H1 (cell line): ENCODE results near the gene MMP11. TPM values are rescaled to one million over a fixed set of nuclear protein-coding genes. Genes with fewer than 3 reads are reported as not detected.

ENCODE experiments used
- CTCF ChIA-PET: fragments of 300-600 bp; sonication (Branson Sonifier 250); formaldehyde crosslinking; loops from one replicate; lab custom pipeline; 2021; ENCODE audit not compliant: partially characterized antibody; lab: Charles Lee
- POLR2A ChIA-PET: fragments of 300-600 bp; sonication (Branson Sonifier 250); formaldehyde crosslinking; loops from one replicate; lab custom pipeline; 2021; ENCODE audit warnings: inconsistent platforms; ENCODE audit not compliant: partially characterized antibody; lab: Charles Lee
- DNase-seq, 2 experiments: peaks; one replicate each; pipeline versions ENCODE4 v3.0.0 to v3.0.0-alpha.2; 2010 to 2022; ENCODE audit warnings: low spot score in 2 of 2, low read depth in 1 of 2, mixed read lengths in 1 of 2
- FAIRE-seq: peaks from 2 replicates; lab custom pipeline; 2011; peaks lifted over from hg19 to GRCh38; lab: Jason Lieb, UNC
- H2AFZ ChIP-seq: 2 replicates; pipeline ENCODE4 v1.8.1; 2012; ENCODE audit warnings: low read length, inconsistent platforms
- H2AK5ac ChIP-seq: 2 replicates; pipeline ENCODE4 v1.6.1; 2013; ENCODE audit warnings: low read depth, low read length
- H2BK120ac ChIP-seq: replicated peaks from 2 replicates; pipeline ENCODE3; 2013; ENCODE audit warnings: low read depth, low read length, inconsistent platforms
- H2BK12ac ChIP-seq: 2 replicates; pipeline ENCODE4 v1.6.1; 2013; ENCODE audit warnings: low read depth, low read length
- H2BK15ac ChIP-seq: 2 replicates; pipeline ENCODE4 v1.6.1; 2013; ENCODE audit warnings: low read length
- H2BK20ac ChIP-seq: 2 replicates; pipeline ENCODE4 v1.6.1; 2013; ENCODE audit warnings: low read length
- H2BK5ac ChIP-seq: 2 replicates; pipeline ENCODE4 v1.6.1; 2013; ENCODE audit warnings: low read depth, low read length
- H3K14ac ChIP-seq: 2 replicates; pipeline ENCODE4 v1.6.1; 2013; ENCODE audit warnings: inconsistent platforms; ENCODE audit not compliant: insufficient read length
- H3K18ac ChIP-seq: 2 replicates; pipeline ENCODE4 v1.6.1; 2013; ENCODE audit warnings: low read length; ENCODE audit errors: extremely low read depth
- H3K23ac ChIP-seq: 2 replicates; pipeline ENCODE4 v1.6.1; 2013; ENCODE audit warnings: inconsistent platforms; ENCODE audit not compliant: insufficient read length
- H3K23me2 ChIP-seq: 2 replicates; pipeline ENCODE4 v1.6.1; 2013; ENCODE audit warnings: low read depth, low read length
- H3K27ac ChIP-seq: 2 replicates; pipeline ENCODE4 v1.6.1; 2011; ENCODE audit warnings: low read depth, low read length, inconsistent platforms
- H3K27me3 ChIP-seq, 4 experiments: replicated peaks in 1 of 4; 1 replicate in 1 of 4; 2 replicates in 3 of 4; pipeline versions ENCODE4 v1.6.1 to v1.8.1; 2011 to 2013; ENCODE audit warnings: low read length in 3 of 4, mild to moderate bottlenecking in 3 of 4, inconsistent platforms in 2 of 4, mixed read lengths in 2 of 4, moderate library complexity in 1 of 4; ENCODE audit not compliant: control insufficient read depth in 3 of 4, insufficient read depth in 3 of 4; ENCODE audit errors: extremely low read depth in 1 of 4
- H3K36me3 ChIP-seq, 4 experiments: 2 replicates each; pipeline versions ENCODE4 v1.6.1 to v1.8.1; 2011 to 2013; ENCODE audit warnings: mild to moderate bottlenecking in 4 of 4, low read length in 3 of 4, moderate library complexity in 2 of 4, control low read depth in 1 of 4, inconsistent platforms in 1 of 4; ENCODE audit not compliant: insufficient read depth in 4 of 4, control insufficient read depth in 2 of 4
- H3K4ac ChIP-seq: replicated peaks from 2 replicates; pipeline ENCODE3; 2013; ENCODE audit warnings: low read length, low read depth, mixed read lengths, inconsistent platforms; ENCODE audit not compliant: insufficient read length
- H3K4me1 ChIP-seq, 4 experiments: replicated peaks in 1 of 4; 1 replicate in 1 of 4; 2 replicates in 3 of 4; pipeline versions ENCODE4 v1.6.1 to v1.8.1; 2011 to 2013; ENCODE audit warnings: low read length in 3 of 4, inconsistent platforms in 2 of 4, mixed read lengths in 1 of 4; ENCODE audit not compliant: insufficient read depth in 4 of 4, control insufficient read depth in 3 of 4
- H3K4me2 ChIP-seq, 2 experiments: 2 replicates each; pipeline versions ENCODE4 v1.6.1 to v1.8.1; 2011 to 2013; ENCODE audit warnings: low read depth in 2 of 2, low read length in 2 of 2, control low read depth in 1 of 2, inconsistent platforms in 1 of 2, mild to moderate bottlenecking in 1 of 2; ENCODE audit not compliant: insufficient read depth in 1 of 2
- H3K4me3 ChIP-seq, 4 experiments: fragments of 200-600, 300-600 bp in 1 of 4; sonication (generic), shearing (Covaris generic), sonication (Bioruptor Twin) in 1 of 4; 2 replicates each; pipeline versions ENCODE4 v1.5.1 to v1.8.1; 2011 to 2016; ENCODE audit warnings: low read length in 4 of 4, low read depth in 3 of 4, control low read depth in 2 of 4, inconsistent platforms in 2 of 4, mild to moderate bottlenecking in 2 of 4, mixed read lengths in 1 of 4, moderate library complexity in 1 of 4; ENCODE audit not compliant: insufficient read depth in 2 of 4; ENCODE audit errors: extremely low read depth in 1 of 4
- H3K56ac ChIP-seq: replicated peaks from 2 replicates; pipeline ENCODE3; 2013; ENCODE audit warnings: low read depth, mild to moderate bottlenecking, mixed read lengths, low read length, inconsistent platforms; ENCODE audit not compliant: insufficient read length
- H3K79me1 ChIP-seq: 2 replicates; pipeline ENCODE4 v1.6.1; 2013; ENCODE audit warnings: low read depth, low read length, control low read depth
- H3K79me2 ChIP-seq, 2 experiments: 2 replicates each; pipeline versions ENCODE4 v1.6.1 to v1.8.1; 2012 to 2013; ENCODE audit warnings: low read length in 2 of 2, mild to moderate bottlenecking in 2 of 2, inconsistent platforms in 1 of 2; ENCODE audit not compliant: insufficient read depth in 2 of 2, control insufficient read depth in 1 of 2
- H3K9ac ChIP-seq, 4 experiments: replicated peaks in 1 of 4; 1 replicate in 1 of 4; 2 replicates in 3 of 4; pipeline versions ENCODE4 v1.6.1 to v1.8.1; 2011 to 2013; ENCODE audit warnings: low read depth in 3 of 4, low read length in 3 of 4, control low read depth in 2 of 4, mild to moderate bottlenecking in 2 of 4, moderate library complexity in 2 of 4, inconsistent platforms in 1 of 4; ENCODE audit errors: extremely low read depth in 1 of 4
- H3K9me3 ChIP-seq, 2 experiments: 2 replicates each; pipeline versions ENCODE4 v1.6.1 to v1.8.1; 2012 to 2013; ENCODE audit warnings: mild to moderate bottlenecking in 2 of 2, moderate library complexity in 2 of 2, control low read depth in 1 of 2, inconsistent platforms in 1 of 2, low read depth in 1 of 2, low read length in 1 of 2, mixed read lengths in 1 of 2; ENCODE audit not compliant: insufficient read depth in 2 of 2
- H4K20me1 ChIP-seq, 2 experiments: replicated peaks in 1 of 2; 2 replicates each; pipeline versions ENCODE3 to v1.8.1; 2011 to 2013; ENCODE audit warnings: inconsistent platforms in 2 of 2, low read length in 2 of 2, mild to moderate bottlenecking in 1 of 2; ENCODE audit not compliant: insufficient read depth in 2 of 2, control insufficient read depth in 1 of 2
- H4K5ac ChIP-seq: 2 replicates; pipeline ENCODE4 v1.6.1; 2013; ENCODE audit warnings: low read length, low read depth, mixed read lengths, inconsistent platforms; ENCODE audit not compliant: insufficient read length
- H4K8ac ChIP-seq: 2 replicates; pipeline ENCODE4 v1.8.0; 2013; ENCODE audit warnings: mild to moderate bottlenecking, moderate library complexity, low read length, inconsistent platforms; ENCODE audit not compliant: insufficient read depth; ENCODE audit errors: extremely low read depth
- H4K91ac ChIP-seq: replicated peaks from 2 replicates; pipeline ENCODE3; 2013; ENCODE audit warnings: low read length, mixed read lengths, inconsistent platforms; ENCODE audit not compliant: insufficient read length
- ASH2L ChIP-seq: fragments of 200-600, 300-600 bp; sonication (generic); IDR thresholded peaks from one replicate; pipeline ENCODE4 v1.7.1; 2017; ENCODE audit warnings: low read length
- BCL11A ChIP-seq, 2 experiments: IDR thresholded peaks; one replicate each; pipeline ENCODE4 v1.6.1; 2011; ENCODE audit warnings: low read depth in 2 of 2, low read length in 2 of 2, mild to moderate bottlenecking in 2 of 2
- CBX8 ChIP-seq: fragments of 300-800, 300-1000 bp; sonication (generic); IDR thresholded peaks from 2 replicates; pipeline ENCODE4 v1.7.1; 2016; ENCODE audit warnings: low read depth, low read length, borderline replicate concordance
- RAD21 ChIP-seq, 2 experiments: IDR thresholded peaks in 1 of 2; conservative IDR thresholded peaks in 1 of 2; 2 replicates each; pipeline ENCODE4 v1.6.1; 2011; ENCODE audit warnings: low read depth in 2 of 2, low read length in 2 of 2, improper control_type of control experiment in 1 of 2, inconsistent platforms in 1 of 2, mild to moderate bottlenecking in 1 of 2, moderate library complexity in 1 of 2
- WGBS, 2 experiments: shearing (Covaris generic) in 1 of 2; methylation state at CpG; one replicate each; pipeline versions ENCODE4 v1.1.6 to v1.1.7; 2013 to 2015; ENCODE audit warnings: low lambda C conversion rate in 2 of 2, mixed read lengths in 2 of 2, inconsistent platforms in 1 of 2, low coverage in 1 of 2, missing lambda C conversion rate in 1 of 2; ENCODE audit not compliant: insufficient replicate concordance in 2 of 2, insufficient coverage in 1 of 2, insufficient read length in 1 of 2; ENCODE audit errors: extremely low coverage in 1 of 2, missing lambda C conversion rate in 1 of 2; 5-methylcytosine and 5-hydroxymethylcytosine counted together
- polyA plus RNA-seq, 7 experiments: library from polyadenylated mRNA; depleted of rRNA in 3 of 7; stranded (reverse) in 5 of 7; unstranded in 2 of 7; fragments of >200 nt in 5 of 7; fragments of 200-250 nt in 2 of 7; gene quantifications; 1 replicate in 5 of 7; 2 replicates in 1 of 7; 4 replicates in 1 of 7; pipeline versions ENCODE4 v1.2.1 to v1.2.3, GENCODE V29; 2011 to 2013; ENCODE audit warnings: missing spikeins in 2 of 7, mixed read lengths in 2 of 7
- total RNA-seq: library from RNA; stranded (reverse); fragmentation: NEBNext Ultra II Directional; extraction: Animal tissue kit (Norgen Biotek cat#: 25700); gene quantifications from 2 replicates; pipeline ENCODE4 v1.2.1, GENCODE V29; 2021

The MMP11 gene
- total and polyA plus RNA-seq, 2 of the 8 experiments (the other 6 are each of a cell fraction or from before 2014, with no cell fraction given) = 10.2 to 18.3 TPM

DNA sequence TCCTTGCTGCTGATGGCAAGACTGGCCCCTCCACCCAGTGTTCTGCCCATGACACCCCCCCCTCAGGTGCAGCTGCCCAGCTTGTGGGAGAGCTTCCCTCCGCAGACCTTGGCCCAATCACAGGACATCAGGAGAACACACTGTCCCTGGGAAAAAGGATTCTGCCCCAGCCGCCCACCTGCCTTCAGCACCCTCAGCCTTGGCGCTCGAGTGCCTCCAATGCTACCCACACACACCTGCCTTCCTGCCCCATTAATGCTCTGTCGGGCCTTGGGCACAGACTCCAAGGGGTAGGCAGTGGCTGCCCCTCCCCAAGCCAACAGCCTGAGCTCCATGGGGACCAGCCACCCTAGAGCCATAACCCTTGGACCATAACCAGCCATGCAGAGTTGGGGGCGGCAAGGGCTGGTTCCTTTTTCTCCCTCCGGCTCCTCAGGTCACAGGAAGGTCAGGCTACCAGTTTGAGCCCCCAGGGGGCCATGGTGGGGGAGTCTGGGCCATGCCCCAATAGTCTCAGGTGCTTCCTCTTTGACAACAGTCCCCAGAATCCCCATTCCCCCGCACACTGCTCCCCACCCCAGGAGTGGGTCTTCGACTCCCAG is 20.5 kb upstream of the MMP11 start:
- peaks cover 13% of the 10 kb centered on the region; the same call in 1 of the 2 replicates for H3K23me2 ChIP-seq
- H3K4ac ChIP-seq = peak overlapping the region; percentile 97
- H4K8ac ChIP-seq = no peak overlapping the region
- H2AK5ac ChIP-seq = no peak overlapping the region
- no peaks in the 10 kb centered on the region for H3K27me3 ChIP-seq
- H2AFZ ChIP-seq = no peak overlapping the region
- peak overlapping the region; percentile 68; the same call in 1 of the 2 replicates for H2BK12ac ChIP-seq
- H3K9me3 ChIP-seq = no peaks in the 10 kb centered on the region
- H3K4me2 ChIP-seq = peak overlapping the region; percentile 74; a peak in 3 of 4 replicates
- no peaks in the 10 kb centered on the region for H3K36me3 ChIP-seq
- no peak overlapping the region for H3K27ac ChIP-seq
- no peaks in the 10 kb centered on the region for H3K79me1 ChIP-seq
- DNase-seq = no peak
- TF ChIP-seq CBX8 = no peak
- TF ChIP-seq BCL11A (IDR thresholded peaks at IDR 0.05; ENCODE audit: low read depth in 2 of 2, low read length in 2 of 2) = no peak
- no peak for TF ChIP-seq ASH2L
- TF ChIP-seq RAD21 (IDR thresholded peaks at IDR 0.05 in 1 of 2, conservative IDR thresholded peaks at IDR 0.05 in 1 of 2; ENCODE audit: low read depth in 2 of 2, low read length in 2 of 2) = no peak
- no peak overlapping the region for H3K9ac ChIP-seq
- no peak overlapping the region for H4K5ac ChIP-seq
- peak overlapping the region in 2 of 4 experiments; percentile 56 to 75; a peak in 3 of 8 replicates for H3K4me3 ChIP-seq
- no peaks in the 10 kb centered on the region for H3K79me2 ChIP-seq
- no peaks in the 10 kb centered on the region for H4K20me1 ChIP-seq
- H3K4me1 ChIP-seq = peaks cover 0 to 6% (median 2%) of the 10 kb centered on the region in 4 experiments; a peak in 4 of 7 replicates
- H3K18ac ChIP-seq = no peak overlapping the region
- H3K23ac ChIP-seq = no peak overlapping the region
- peak overlapping the region; percentile 46 for H4K91ac ChIP-seq
- 91% methylated on average over 9 of the region's 9 CpGs; no CpG with 5 or more reads in 1 of the 2 experiments for WGBS, 2 experiments
- POLR2A ChIA-PET = interaction anchor here (1.2 to 2.3 kb wide), 3 partner anchors 11 to 105 kb away, joined by 3 to 8 read pairs (median 3); partner anchors contain the start of genes CHCHD10 and SLC2A11
- FAIRE-seq = no peak
- no peak overlapping the region for H3K56ac ChIP-seq
- H2BK120ac ChIP-seq = no peak overlapping the region
- CTCF ChIA-PET = interaction anchor here (1.3 to 2.2 kb wide), 2 partner anchors 15 to 17 kb away, joined by 5 to 6 read pairs; partner anchors contain the start of gene CHCHD10
- H3K14ac ChIP-seq = no peak overlapping the region
- H2BK15ac ChIP-seq = no peak overlapping the region
- H2BK20ac ChIP-seq = no peak overlapping the region
- no peak overlapping the region for H2BK5ac ChIP-seq
